C4-2B (cell line): ENCODE data around the gene TRAF2.

Source experiments
- H3K27ac ChIP-seq: fragments of 450-650 bp; 2 replicates; pipeline ENCODE4 v1.5.1; 2017
- ZFX ChIP-seq: fragments of 450-650 bp; IDR thresholded peaks from 2 replicates; pipeline ENCODE4 v1.6.1; 2017
- TF ChIP-seq, protein P1 (sequence below): fragments of 450-650 bp; conservative IDR thresholded peaks from 2 replicates; pipeline ENCODE4 v1.5.1; 2017; ENCODE audit warnings: mild to moderate bottlenecking

The TRAF2 gene

DNA sequence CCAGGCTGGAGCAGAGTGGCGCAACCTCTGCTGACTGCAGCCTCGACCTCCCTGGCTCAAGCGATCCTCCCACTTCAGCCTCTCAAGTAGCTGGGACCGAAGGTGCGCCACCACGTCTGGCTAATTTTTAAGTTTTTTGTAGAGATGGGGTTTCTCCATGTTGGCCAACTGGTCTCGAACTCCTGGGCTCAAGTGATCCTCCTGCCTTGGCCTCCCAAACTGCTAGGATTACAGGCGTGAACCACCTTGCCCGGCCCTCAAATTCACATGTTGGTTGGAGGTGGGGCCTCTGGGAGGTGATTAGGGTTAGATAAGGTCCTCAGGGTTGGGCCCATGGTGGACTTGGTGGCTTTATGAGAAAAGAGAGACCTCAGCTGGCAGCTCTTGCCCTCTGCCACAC, 75.8 kb downstream of the TRAF2 start:
- no peak overlapping the region for H3K27ac ChIP-seq
- TF ChIP-seq ZFX, result no peak
- TF ChIP-seq, protein P1, sequence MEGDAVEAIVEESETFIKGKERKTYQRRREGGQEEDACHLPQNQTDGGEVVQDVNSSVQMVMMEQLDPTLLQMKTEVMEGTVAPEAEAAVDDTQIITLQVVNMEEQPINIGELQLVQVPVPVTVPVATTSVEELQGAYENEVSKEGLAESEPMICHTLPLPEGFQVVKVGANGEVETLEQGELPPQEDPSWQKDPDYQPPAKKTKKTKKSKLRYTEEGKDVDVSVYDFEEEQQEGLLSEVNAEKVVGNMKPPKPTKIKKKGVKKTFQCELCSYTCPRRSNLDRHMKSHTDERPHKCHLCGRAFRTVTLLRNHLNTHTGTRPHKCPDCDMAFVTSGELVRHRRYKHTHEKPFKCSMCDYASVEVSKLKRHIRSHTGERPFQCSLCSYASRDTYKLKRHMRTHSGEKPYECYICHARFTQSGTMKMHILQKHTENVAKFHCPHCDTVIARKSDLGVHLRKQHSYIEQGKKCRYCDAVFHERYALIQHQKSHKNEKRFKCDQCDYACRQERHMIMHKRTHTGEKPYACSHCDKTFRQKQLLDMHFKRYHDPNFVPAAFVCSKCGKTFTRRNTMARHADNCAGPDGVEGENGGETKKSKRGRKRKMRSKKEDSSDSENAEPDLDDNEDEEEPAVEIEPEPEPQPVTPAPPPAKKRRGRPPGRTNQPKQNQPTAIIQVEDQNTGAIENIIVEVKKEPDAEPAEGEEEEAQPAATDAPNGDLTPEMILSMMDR, result no peak

DNA sequence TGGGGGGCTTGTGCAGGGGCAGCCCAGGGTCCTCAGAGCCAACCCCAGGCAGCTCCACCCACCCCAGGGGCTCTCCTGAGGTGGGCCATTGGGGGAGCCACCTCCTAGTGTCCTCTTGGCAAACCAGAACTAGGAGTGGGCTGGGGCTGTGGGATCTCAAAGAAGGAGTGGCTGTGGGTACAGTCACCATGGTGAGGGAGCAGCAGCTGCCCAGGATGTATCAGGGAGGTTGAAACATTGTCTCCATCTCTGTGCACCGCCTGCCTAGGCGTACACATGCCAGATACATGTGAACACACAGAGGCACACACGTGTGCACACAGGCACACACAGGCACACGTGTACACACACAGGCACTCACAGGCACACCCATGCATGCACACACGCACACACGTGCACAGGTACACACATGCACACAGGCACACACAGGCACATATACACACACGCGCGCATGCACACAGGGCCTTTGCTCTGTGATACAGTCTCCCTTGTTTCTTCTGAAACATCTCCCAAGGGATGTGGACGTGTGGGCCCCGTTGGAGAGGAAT, 76.5 kb downstream of the TRAF2 start:
- H3K27ac ChIP-seq, result no peak overlapping the region
- TF ChIP-seq, protein P1, result no peak
- TF ChIP-seq ZFX, result no peak

DNA sequence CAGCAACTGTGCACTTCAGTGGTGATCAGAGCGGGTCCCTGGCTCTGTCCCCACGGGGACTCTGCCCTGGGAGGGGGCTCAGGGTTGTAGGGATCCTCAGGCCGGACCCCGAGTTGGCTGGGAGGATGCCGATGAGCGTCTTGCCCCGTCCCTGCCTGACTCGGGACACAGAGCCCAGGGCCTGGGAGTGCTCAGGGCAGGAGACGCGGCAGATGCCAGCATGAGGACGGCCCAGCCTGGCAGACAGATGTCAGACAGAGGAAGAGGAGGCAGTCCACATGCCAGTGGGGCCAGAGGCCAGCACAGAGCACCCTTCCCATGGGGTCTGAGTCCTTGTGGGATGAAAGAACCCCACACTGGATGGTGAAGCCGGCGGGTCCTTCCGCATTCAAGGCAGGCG, 77.0 kb downstream of the TRAF2 start:
- TF ChIP-seq, protein P1, result no peak
- TF ChIP-seq ZFX, result no peak

DNA sequence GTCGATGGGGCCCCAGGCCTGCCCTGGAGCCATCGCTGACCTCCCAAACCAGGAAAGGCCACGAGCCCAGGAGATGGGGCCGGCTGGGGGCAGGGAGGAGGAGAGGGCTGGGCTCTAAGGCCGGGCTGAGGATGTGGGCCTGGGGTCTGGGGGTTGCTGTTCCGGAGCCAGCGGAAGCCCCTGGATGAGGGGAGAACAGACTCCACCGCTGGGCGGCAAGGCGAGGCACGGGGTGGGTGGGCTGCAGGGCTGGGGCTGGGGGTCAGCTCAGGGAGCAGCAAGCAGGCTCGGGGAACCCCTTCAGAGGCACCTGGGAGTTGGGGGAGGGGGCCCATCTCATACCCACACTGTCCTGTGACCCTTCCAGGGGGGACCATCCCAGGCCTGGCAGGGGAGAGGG, 77.4 kb downstream of the TRAF2 start:
- TF ChIP-seq, protein P1, result no peak
- TF ChIP-seq ZFX, result no peak
- H3K27ac ChIP-seq, result no peak overlapping the region

More for the DNA sequence above, 77.0 kb downstream of the TRAF2 start:
- no peak overlapping the region for H3K27ac ChIP-seq

DNA sequence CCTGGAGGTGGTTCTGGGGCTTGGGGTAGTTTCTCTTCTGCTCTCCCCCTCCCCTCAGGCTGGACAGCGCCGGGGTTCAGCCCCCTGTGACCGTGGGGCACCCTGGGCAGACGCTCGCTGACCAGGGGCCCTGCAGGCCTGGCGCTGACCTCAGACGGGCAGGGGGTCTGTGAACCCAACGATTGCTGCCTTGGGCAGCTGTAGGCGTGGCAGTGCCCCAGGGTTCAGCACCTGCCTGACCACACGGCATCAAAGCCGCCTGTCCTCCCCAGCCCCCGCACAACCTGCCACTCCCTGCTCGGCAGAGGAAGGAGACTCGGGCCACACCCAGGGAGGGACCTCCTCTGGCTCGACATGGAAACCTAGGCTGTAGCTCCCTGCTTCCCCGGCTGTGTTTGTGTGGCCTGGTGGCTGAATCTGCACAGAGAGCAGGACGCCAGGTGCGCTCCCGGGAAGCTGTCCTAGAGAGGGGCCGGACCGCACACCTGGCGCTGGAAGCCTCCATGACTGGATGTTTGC, 77.9 kb downstream of the TRAF2 start:
- TF ChIP-seq, protein P1, result no peak
- no peak for TF ChIP-seq ZFX
- no peak overlapping the region for H3K27ac ChIP-seq

DNA sequence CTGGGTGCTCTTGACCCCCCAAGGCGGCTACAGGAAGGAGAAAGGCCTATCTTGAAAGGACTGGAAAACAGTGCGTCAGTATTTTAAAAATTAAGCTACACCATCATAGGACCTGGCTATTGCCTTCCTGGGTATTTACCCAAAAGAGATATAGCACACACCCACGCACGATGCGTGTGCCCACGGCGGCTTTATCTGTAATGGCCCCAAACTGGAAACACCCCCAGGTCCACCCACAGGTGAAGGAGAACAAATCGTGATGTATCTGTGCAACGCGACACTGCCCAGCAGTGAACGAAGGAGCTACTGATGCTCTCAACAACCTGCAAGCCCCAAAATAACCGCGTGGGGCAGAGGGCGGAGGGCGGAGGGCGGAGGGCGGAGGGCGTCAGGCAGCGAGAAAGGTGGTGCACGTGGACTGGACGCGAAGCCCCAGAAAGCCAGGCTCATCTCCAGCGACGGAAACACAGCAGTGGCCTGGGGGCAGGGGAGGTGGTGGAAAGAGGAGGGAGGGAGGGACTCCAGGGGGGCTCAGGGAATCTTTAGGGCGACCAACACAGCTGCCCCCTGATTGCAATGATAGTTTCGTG, 78.6 kb downstream of the TRAF2 start:
- TF ChIP-seq, protein P1, result no peak
- TF ChIP-seq ZFX, result no peak
- no peak overlapping the region for H3K27ac ChIP-seq

DNA sequence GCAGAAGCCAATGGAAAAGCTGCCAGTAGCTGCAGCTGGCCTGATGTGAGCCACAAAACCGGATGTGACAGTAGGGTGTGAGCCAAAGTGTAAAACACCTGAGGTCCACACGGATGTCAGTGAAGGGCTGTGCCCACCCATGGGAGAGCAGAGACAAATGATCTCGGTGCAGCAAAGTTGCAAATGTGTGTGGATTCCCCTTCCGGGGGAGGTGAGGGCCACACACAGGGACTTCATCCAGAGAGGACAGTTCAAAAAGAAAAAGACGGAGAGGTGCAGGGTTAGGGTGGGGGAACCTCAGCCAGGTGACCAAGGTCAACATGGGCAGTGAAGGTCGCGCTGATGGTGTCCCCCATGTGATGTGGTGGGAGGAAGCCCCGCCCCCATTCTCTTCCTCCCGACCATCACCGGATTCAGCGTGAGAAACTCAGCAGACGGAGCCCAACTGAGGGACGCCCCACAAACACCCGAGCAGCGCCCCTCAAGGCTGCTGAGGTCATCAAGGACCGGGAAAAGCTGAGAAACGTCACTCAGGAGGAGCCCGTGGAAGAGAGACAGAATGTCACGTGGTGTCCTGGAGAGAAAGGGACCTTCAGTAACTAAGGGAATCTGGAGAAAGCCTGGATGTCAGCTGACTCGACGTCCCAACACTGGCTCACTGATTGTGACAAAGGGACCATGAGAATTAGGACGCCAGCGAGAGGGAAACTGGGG, 79.6 kb downstream of the TRAF2 start:
- no peak overlapping the region for H3K27ac ChIP-seq
- TF ChIP-seq, protein P1, result no peak
- no peak for TF ChIP-seq ZFX
